GM23338 (cell line): ENCODE data around the gene IMMP2L. TPM values are rescaled to one million over a fixed set of nuclear protein-coding genes. Genes with fewer than 3 reads are reported as not detected.

ENCODE experiments used
- ATAC-seq: fragments of 200-7000 bp; cut with Tn5 transposase; 3 replicates; pipeline ENCODE4 v1.9.1; 2020
- DNase-seq: peaks from one replicate; pipeline ENCODE4 v3.0.0-alpha.2; 2015; ENCODE audit warnings: low spot score
- H2AFZ ChIP-seq: fragments of 200-600 bp; sonication (generic); 2 replicates; pipeline ENCODE4 v1.8.0; 2016; ENCODE audit warnings: antibody characterized with exemption, mild to moderate bottlenecking, moderate library complexity
- H3F3A ChIP-seq: fragments of 200-600 bp; sonication (generic); replicated peaks from 2 replicates; pipeline ENCODE4 v1.8.0; 2017; ENCODE audit warnings: antibody characterized with exemption, mixed run types, low read depth
- H3K27ac ChIP-seq: fragments of 200-600 bp; sonication (generic); 2 replicates; pipeline ENCODE4 v1.6.1; 2016; ENCODE audit warnings: low read depth
- H3K27me3 ChIP-seq: fragments of 200-600 bp; sonication (generic); 2 replicates; pipeline ENCODE4 v1.8.0; 2016; ENCODE audit warnings: mild to moderate bottlenecking, mixed run types, moderate library complexity; ENCODE audit not compliant: insufficient read depth
- H3K36me3 ChIP-seq: fragments of 200-600 bp; sonication (generic); 2 replicates; pipeline ENCODE4 v1.8.0; 2016; ENCODE audit warnings: mild to moderate bottlenecking; ENCODE audit not compliant: insufficient read depth
- H3K4me1 ChIP-seq: fragments of 200-600 bp; sonication (generic); 2 replicates; pipeline ENCODE4 v1.8.0; 2016; ENCODE audit warnings: mild to moderate bottlenecking, moderate library complexity; ENCODE audit not compliant: insufficient read depth
- H3K4me2 ChIP-seq: fragments of 200-600 bp; sonication (generic); 2 replicates; pipeline ENCODE4 v1.7.1; 2017; ENCODE audit warnings: mixed run types
- H3K4me3 ChIP-seq: fragments of 200-600 bp; sonication (generic); 2 replicates; pipeline ENCODE4 v1.6.1; 2016; ENCODE audit warnings: mixed run types
- H3K79me2 ChIP-seq: fragments of 200-600 bp; sonication (generic); replicated peaks from 2 replicates; pipeline ENCODE4 v1.8.0; 2017; ENCODE audit warnings: mild to moderate bottlenecking; ENCODE audit not compliant: insufficient read depth
- H3K9me2 ChIP-seq: fragments of 200-600 bp; sonication (generic); 2 replicates; pipeline ENCODE4 v1.8.0; 2017; ENCODE audit not compliant: insufficient read depth
- H4K20me1 ChIP-seq: fragments of 200-600 bp; sonication (generic); replicated peaks from 2 replicates; pipeline ENCODE4 v1.8.0; 2017; ENCODE audit warnings: mild to moderate bottlenecking; ENCODE audit not compliant: insufficient read depth
- H3K27ac Mint-ChIP-seq: 2 replicates; pipeline ENCODE4 v1.8.0; 2020; ENCODE audit warnings: inconsistent platforms, mild to moderate bottlenecking, moderate library complexity, mixed read lengths
- H3K27me3 Mint-ChIP-seq: 3 replicates; pipeline ENCODE4 v1.8.0; 2022; ENCODE audit warnings: low read depth, mild to moderate bottlenecking, moderate library complexity, mixed read lengths, inconsistent platforms; ENCODE audit not compliant: insufficient read depth, poor library complexity
- H3K36me3 Mint-ChIP-seq: 3 replicates; pipeline ENCODE4 v1.8.0; 2021; ENCODE audit warnings: low read depth, mild to moderate bottlenecking, inconsistent platforms, moderate library complexity, mixed read lengths
- H3K4me1 Mint-ChIP-seq: 3 replicates; pipeline ENCODE4 v1.8.0; 2020; ENCODE audit warnings: mild to moderate bottlenecking, inconsistent platforms, mixed read lengths
- H3K4me3 Mint-ChIP-seq: 3 replicates; pipeline ENCODE4 v1.8.0; 2021; ENCODE audit warnings: moderate library complexity, mild to moderate bottlenecking, inconsistent platforms, mixed read lengths
- H3K9me3 Mint-ChIP-seq: 3 replicates; pipeline ENCODE4 v1.8.0; 2020; ENCODE audit warnings: moderate library complexity, mild to moderate bottlenecking, inconsistent platforms, mixed read lengths
- CREB1 ChIP-seq: fragments of 250-450 bp; sonication (Bioruptor Pico); IDR thresholded peaks from 2 replicates; pipeline ENCODE4 v1.5.0; 2020; ENCODE audit warnings: low read depth, mild to moderate bottlenecking, moderate library complexity
- CTCF ChIP-seq, 2 experiments: fragments of 200-600 bp in 1 of 2; sonication (generic) in 1 of 2; conservative IDR thresholded peaks; 2 replicates each; pipeline versions ENCODE4 v1.5.1 to v1.6.1; 2016 to 2017; ENCODE audit warnings: antibody characterized with exemption in 2 of 2, low read depth in 2 of 2, mild to moderate bottlenecking in 2 of 2, moderate library complexity in 1 of 2
- EZH2 ChIP-seq: fragments of 200-600 bp; sonication (generic); IDR thresholded peaks from one replicate; pipeline ENCODE4 v1.8.0; 2017; ENCODE audit warnings: antibody characterized with exemption, mild to moderate bottlenecking, low read depth; ENCODE audit not compliant: unreplicated experiment
- EZH2phosphoT487 ChIP-seq: fragments of 200-600 bp; sonication (generic); IDR thresholded peaks from one replicate; pipeline ENCODE4 v1.8.1; 2018; ENCODE audit warnings: antibody characterized with exemption; ENCODE audit not compliant: unreplicated experiment
- JUNB ChIP-seq: IDR thresholded peaks from one replicate; pipeline ENCODE4 v1.6.1; 2016; ENCODE audit warnings: antibody characterized with exemption; ENCODE audit not compliant: unreplicated experiment
- NANOG ChIP-seq: IDR thresholded peaks from 2 replicates; pipeline ENCODE4 v1.6.1; 2016; ENCODE audit warnings: antibody characterized with exemption, borderline replicate concordance
- POLR2AphosphoS5 ChIP-seq: IDR thresholded peaks from 2 replicates; pipeline ENCODE4 v1.6.1; 2016; ENCODE audit warnings: antibody characterized with exemption, low read depth
- STAT1 ChIP-seq: IDR thresholded peaks from one replicate; pipeline ENCODE4 v1.6.1; 2016; ENCODE audit warnings: antibody characterized with exemption; ENCODE audit not compliant: unreplicated experiment
- ZNF114 ChIP-seq: fragments of 250-450 bp; sonication (Bioruptor Pico); IDR thresholded peaks from 2 replicates; pipeline ENCODE4 v1.5.0; 2020; ENCODE audit warnings: mild to moderate bottlenecking, moderate library complexity
- ZNF331 ChIP-seq: fragments of 250-450 bp; sonication (Bioruptor Pico); IDR thresholded peaks from 2 replicates; pipeline ENCODE4 v1.5.0; 2020; ENCODE audit warnings: low read depth, mild to moderate bottlenecking, moderate library complexity
- polyA plus RNA-seq: library from polyadenylated mRNA; unstranded; fragments of >200 nt; fragmentation: Nextera tagmentation; extraction: Ambion mirVana; gene quantifications from 2 replicates; pipeline ENCODE4 v1.2.1, GENCODE V29; 2016
- total RNA-seq: library from RNA; depleted of rRNA; stranded (reverse); fragments of >200 nt; shearing (Covaris generic); gene quantifications from 2 replicates; pipeline ENCODE4 v1.2.3, GENCODE V29; 2014
- TF ChIP-seq, protein P1 (sequence below): IDR thresholded peaks from 2 replicates; pipeline ENCODE4 v1.6.1; 2016; ENCODE audit warnings: antibody characterized with exemption
- TF ChIP-seq, protein P2 (sequence below): IDR thresholded peaks from one replicate; pipeline ENCODE4 v1.6.1; 2018; ENCODE audit warnings: antibody characterized with exemption; ENCODE audit not compliant: unreplicated experiment
- TF ChIP-seq, protein P3 (sequence below): fragments of 250-450 bp; sonication (Bioruptor Pico); IDR thresholded peaks from 2 replicates; pipeline ENCODE4 v1.5.0; 2020; ENCODE audit warnings: mild to moderate bottlenecking, moderate library complexity

The IMMP2L gene
- total and polyA plus RNA-seq, 2 experiments from 2014 or later: 7.3 to 14.0 TPM

- no peak for TF ChIP-seq NANOG
- no peak for TF ChIP-seq CREB1 (CRISPR knock-in tag)
Observed at GRCh38 chr7:111006691-111007090, 555.6 kb downstream of the IMMP2L start (continued).

DNA sequence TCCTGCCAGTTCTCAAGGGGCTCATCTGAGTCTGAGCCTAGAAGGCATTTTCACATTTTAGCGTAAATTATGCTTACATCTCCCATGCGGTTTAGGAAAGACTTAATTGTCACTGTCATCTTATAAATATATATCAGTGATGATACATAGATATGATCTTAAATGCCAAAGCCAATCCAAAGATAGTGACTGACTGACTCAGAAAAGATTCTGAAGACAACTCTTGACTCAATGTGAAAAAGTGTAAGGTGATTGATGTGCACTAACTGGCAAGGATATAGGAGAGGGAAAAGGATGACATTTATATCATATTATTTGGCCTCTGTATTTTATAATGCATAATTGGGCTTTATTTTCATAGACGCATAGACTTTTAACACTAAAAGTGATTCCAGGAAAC lies 556.3 kb downstream of the IMMP2L start:
- no peak overlapping the region for H3K4me2 ChIP-seq
- H4K20me1 ChIP-seq: no peaks in the 10 kb centered on the region
- Mint-ChIP-seq H3K36me3 (no peaks in the 10 kb centered on the region), H3K4me3 (no peak overlapping the region), H3K4me1 (no peaks in the 10 kb centered on the region; the same call in 2 of the 3 replicates), H3K27me3 (no peaks in the 10 kb centered on the region), H3K9me3 (no peaks in the 10 kb centered on the region), H3K27ac (no peak overlapping the region)
- no peaks in the 10 kb centered on the region for H3K9me2 ChIP-seq
- DNase-seq (no peak), ATAC-seq (no peak)
- TF ChIP-seq ZNF331 (CRISPR knock-in tag) (no peak), EZH2 (no peak), NANOG (no peak), STAT1 (no peak), CREB1 (CRISPR knock-in tag) (no peak), POLR2AphosphoS5 (no peak), JUNB (no peak), EZH2phosphoT487 (no peak), CTCF (conservative IDR thresholded peaks at IDR 0.05; ENCODE audit: low read depth in 2 of 2) (no peak), ZNF114 (CRISPR knock-in tag) (no peak)
- TF ChIP-seq, protein P1, sequence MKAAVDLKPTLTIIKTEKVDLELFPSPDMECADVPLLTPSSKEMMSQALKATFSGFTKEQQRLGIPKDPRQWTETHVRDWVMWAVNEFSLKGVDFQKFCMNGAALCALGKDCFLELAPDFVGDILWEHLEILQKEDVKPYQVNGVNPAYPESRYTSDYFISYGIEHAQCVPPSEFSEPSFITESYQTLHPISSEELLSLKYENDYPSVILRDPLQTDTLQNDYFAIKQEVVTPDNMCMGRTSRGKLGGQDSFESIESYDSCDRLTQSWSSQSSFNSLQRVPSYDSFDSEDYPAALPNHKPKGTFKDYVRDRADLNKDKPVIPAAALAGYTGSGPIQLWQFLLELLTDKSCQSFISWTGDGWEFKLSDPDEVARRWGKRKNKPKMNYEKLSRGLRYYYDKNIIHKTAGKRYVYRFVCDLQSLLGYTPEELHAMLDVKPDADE: no peak
- TF ChIP-seq, protein P2, sequence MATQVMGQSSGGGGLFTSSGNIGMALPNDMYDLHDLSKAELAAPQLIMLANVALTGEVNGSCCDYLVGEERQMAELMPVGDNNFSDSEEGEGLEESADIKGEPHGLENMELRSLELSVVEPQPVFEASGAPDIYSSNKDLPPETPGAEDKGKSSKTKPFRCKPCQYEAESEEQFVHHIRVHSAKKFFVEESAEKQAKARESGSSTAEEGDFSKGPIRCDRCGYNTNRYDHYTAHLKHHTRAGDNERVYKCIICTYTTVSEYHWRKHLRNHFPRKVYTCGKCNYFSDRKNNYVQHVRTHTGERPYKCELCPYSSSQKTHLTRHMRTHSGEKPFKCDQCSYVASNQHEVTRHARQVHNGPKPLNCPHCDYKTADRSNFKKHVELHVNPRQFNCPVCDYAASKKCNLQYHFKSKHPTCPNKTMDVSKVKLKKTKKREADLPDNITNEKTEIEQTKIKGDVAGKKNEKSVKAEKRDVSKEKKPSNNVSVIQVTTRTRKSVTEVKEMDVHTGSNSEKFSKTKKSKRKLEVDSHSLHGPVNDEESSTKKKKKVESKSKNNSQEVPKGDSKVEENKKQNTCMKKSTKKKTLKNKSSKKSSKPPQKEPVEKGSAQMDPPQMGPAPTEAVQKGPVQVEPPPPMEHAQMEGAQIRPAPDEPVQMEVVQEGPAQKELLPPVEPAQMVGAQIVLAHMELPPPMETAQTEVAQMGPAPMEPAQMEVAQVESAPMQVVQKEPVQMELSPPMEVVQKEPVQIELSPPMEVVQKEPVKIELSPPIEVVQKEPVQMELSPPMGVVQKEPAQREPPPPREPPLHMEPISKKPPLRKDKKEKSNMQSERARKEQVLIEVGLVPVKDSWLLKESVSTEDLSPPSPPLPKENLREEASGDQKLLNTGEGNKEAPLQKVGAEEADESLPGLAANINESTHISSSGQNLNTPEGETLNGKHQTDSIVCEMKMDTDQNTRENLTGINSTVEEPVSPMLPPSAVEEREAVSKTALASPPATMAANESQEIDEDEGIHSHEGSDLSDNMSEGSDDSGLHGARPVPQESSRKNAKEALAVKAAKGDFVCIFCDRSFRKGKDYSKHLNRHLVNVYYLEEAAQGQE: no peak
- TF ChIP-seq, protein P3, sequence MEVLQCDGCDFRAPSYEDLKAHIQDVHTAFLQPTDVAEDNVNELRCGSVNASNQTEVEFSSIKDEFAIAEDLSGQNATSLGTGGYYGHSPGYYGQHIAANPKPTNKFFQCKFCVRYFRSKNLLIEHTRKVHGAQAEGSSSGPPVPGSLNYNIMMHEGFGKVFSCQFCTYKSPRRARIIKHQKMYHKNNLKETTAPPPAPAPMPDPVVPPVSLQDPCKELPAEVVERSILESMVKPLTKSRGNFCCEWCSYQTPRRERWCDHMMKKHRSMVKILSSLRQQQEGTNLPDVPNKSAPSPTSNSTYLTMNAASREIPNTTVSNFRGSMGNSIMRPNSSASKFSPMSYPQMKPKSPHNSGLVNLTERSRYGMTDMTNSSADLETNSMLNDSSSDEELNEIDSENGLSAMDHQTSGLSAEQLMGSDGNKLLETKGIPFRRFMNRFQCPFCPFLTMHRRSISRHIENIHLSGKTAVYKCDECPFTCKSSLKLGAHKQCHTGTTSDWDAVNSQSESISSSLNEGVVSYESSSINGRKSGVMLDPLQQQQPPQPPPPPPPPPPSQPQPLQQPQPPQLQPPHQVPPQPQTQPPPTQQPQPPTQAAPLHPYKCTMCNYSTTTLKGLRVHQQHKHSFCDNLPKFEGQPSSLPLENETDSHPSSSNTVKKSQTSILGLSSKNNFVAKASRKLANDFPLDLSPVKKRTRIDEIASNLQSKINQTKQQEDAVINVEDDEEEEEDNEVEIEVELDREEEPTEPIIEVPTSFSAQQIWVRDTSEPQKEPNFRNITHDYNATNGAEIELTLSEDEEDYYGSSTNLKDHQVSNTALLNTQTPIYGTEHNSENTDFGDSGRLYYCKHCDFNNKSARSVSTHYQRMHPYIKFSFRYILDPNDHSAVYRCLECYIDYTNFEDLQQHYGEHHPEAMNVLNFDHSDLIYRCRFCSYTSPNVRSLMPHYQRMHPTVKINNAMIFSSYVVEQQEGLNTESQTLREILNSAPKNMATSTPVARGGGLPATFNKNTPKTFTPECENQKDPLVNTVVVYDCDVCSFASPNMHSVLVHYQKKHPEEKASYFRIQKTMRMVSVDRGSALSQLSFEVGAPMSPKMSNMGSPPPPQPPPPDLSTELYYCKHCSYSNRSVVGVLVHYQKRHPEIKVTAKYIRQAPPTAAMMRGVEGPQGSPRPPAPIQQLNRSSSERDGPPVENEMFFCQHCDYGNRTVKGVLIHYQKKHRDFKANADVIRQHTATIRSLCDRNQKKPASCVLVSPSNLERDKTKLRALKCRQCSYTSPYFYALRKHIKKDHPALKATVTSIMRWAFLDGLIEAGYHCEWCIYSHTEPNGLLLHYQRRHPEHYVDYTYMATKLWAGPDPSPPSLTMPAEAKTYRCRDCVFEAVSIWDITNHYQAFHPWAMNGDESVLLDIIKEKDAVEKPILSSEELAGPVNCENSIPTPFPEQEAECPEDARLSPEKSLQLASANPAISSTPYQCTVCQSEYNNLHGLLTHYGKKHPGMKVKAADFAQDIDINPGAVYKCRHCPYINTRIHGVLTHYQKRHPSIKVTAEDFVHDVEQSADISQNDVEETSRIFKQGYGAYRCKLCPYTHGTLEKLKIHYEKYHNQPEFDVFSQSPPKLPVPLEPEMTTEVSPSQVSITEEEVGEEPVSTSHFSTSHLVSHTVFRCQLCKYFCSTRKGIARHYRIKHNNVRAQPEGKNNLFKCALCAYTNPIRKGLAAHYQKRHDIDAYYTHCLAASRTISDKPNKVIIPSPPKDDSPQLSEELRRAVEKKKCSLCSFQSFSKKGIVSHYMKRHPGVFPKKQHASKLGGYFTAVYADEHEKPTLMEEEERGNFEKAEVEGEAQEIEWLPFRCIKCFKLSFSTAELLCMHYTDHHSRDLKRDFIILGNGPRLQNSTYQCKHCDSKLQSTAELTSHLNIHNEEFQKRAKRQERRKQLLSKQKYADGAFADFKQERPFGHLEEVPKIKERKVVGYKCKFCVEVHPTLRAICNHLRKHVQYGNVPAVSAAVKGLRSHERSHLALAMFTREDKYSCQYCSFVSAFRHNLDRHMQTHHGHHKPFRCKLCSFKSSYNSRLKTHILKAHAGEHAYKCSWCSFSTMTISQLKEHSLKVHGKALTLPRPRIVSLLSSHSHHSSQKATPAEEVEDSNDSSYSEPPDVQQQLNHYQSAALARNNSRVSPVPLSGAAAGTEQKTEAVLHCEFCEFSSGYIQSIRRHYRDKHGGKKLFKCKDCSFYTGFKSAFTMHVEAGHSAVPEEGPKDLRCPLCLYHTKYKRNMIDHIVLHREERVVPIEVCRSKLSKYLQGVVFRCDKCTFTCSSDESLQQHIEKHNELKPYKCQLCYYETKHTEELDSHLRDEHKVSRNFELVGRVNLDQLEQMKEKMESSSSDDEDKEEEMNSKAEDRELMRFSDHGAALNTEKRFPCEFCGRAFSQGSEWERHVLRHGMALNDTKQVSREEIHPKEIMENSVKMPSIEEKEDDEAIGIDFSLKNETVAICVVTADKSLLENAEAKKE: no peak
- H3K27me3 ChIP-seq: no peaks in the 10 kb centered on the region
- H3K4me3 ChIP-seq: no peak overlapping the region
- no peaks in the 10 kb centered on the region for H3K79me2 ChIP-seq
- no peaks in the 10 kb centered on the region for H3K36me3 ChIP-seq
- no peaks in the 10 kb centered on the region for H3K4me1 ChIP-seq
- H2AFZ ChIP-seq: no peak overlapping the region
- no peak overlapping the region for H3K27ac ChIP-seq
- H3F3A ChIP-seq: no peaks in the 10 kb centered on the region
